ENCODE data around the gene B4GALNT3. TPM values are rescaled to one million over a fixed set of nuclear protein-coding genes. Genes with fewer than 3 reads are reported as not detected.

The B4GALNT3 gene
- total and polyA plus RNA-seq, 10 of the 15 experiments (the other 5 are each of a cell fraction or from before 2014, with no cell fraction given), result 0.05 to 4.2 (median 2.7) TPM; not detected in 1

DNA sequence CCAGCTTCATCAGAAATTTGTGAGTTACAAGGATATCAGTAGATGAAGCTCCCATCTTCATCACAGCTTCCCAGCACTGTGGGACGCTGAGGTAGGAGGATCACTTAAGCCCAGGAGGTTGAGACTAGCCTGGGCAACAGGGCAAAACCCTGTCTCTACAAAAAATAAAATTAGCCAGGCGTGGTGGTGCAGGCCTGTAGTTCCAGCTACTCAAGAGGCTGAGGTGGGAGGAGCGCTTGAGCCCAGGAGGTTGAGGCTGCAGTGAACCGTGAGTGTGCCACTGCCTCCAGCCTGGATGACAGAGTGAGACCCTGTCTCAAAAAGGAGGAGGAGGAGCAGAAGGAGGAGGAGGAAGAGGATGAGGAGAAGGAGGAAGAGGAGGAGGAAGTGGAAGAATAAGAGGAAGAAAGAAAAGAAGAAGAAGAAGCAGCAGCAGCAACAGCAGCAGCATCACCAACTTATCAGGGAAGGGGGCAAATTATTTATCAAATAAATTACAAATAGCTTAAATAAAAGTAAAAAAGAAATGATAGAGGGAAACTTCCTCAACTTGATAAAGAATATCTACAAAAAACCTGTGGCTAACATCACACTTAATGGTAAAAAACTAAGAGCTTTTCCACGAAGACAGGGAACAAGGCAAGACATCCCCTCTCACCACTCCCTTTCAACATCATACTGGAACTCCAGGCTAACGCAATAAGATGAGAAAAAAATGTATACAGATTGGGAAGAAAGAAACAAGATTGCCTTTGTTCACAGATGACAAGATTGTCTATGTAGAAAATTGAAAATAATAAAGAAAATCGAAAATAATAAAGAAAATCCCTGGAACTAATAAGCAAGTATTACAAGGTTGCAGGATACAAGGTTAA is 133.9 kb downstream of the B4GALNT3 start:
- Histone ChIP-seq H3K4me3 (no peak overlapping the region), H3K27me3 (replicated peaks in 1 of 2; ENCODE audit: control insufficient read depth in 2 of 2, insufficient read depth in 2 of 2, low read length in 1 of 2) (no peaks in the 10 kb centered on the region), H3K4me2 (ENCODE audit: control insufficient read depth, insufficient read depth) (no peak overlapping the region), H3K9ac (ENCODE audit: control insufficient read depth, insufficient read depth, low read length) (no peak overlapping the region), H3K4me1 (ENCODE audit: control insufficient read depth, insufficient read depth, low read length) (no peaks in the 10 kb centered on the region), H2AFZ (ENCODE audit: control insufficient read depth, low read depth, low read length) (no peak overlapping the region), H3K27ac (ENCODE audit: control insufficient read depth, insufficient read depth) (no peak overlapping the region), H3K79me2 (ENCODE audit: control insufficient read depth, insufficient read depth, low read length) (no peaks in the 10 kb centered on the region), H3K36me3 (ENCODE audit: control insufficient read depth in 2 of 2, insufficient read depth in 2 of 2, low read length in 1 of 2) (no peaks in the 10 kb centered on the region), H3K9me3 (replicated peaks; ENCODE audit: control insufficient read depth, insufficient read depth, low read length) (no peaks in the 10 kb centered on the region; the same call in 2 of the 3 replicates), H4K20me1 (ENCODE audit: control insufficient read depth, insufficient read depth) (no peaks in the 10 kb centered on the region)
- ChIA-PET SMC1A (ENCODE audit: uncharacterized antibody, unreplicated experiment) (interaction anchor here (1.1 to 1.5 kb wide), 2 partner anchors 15 to 16 kb away, joined by 3 to 4 read pairs; no protein-coding TSS in a partner anchor), RAD21 (ENCODE audit: unreplicated experiment) (no interaction called here), POLR2A (no interaction called here), CTCF (interaction anchor here (0.8 to 1.9 kb wide), 3 partner anchors 17 to 25 kb away, joined by 3 to 5 read pairs (median 3); no protein-coding TSS in a partner anchor)
- FAIRE-seq, result no peak
- no peak for DNase-seq (ENCODE audit: low read depth, low spot score)
- ATAC-seq, result no peak
- WGBS (ENCODE audit: insufficient coverage, insufficient replicate concordance, low lambda C conversion rate, missing lambda C conversion rate), result 54% methylated on average over 7 of the region's 7 CpGs
- intact Hi-C loops (cut with micrococcal nuclease; ENCODE audit: unreplicated experiment) (no loop called here), in situ Hi-C loops (cut with MboI) (no loop called here)
- BruUV-seq (replicated peaks), result no TSS peak
- TF ChIP-seq IKZF1 (conservative IDR thresholded peaks at IDR 0.05) (no peak), NR2C1 (IDR thresholded peaks at IDR 0.05) (no peak), SUZ12 (IDR thresholded peaks at IDR 0.05; ENCODE audit: unreplicated experiment) (no peak), TARDBP (IDR thresholded peaks at IDR 0.05; ENCODE audit: borderline replicate concordance) (no peak), EZH2 (IDR thresholded peaks at IDR 0.05; ENCODE audit: borderline replicate concordance, control insufficient read depth, low read depth, low read length) (no peak), GATAD2B (conservative IDR thresholded peaks at IDR 0.05; ENCODE audit: low read depth) (no peak), EED (IDR thresholded peaks at IDR 0.05; ENCODE audit: low read depth) (no peak), MEF2B (IDR thresholded peaks at IDR 0.05; ENCODE audit: partially characterized antibody, poor library complexity, severe bottlenecking) (no peak), NFXL1 (IDR thresholded peaks at IDR 0.05; ENCODE audit: borderline replicate concordance) (no peak), PAX8 (IDR thresholded peaks at IDR 0.05) (no peak), NFYA (IDR thresholded peaks at IDR 0.05; ENCODE audit: borderline replicate concordance, low read depth, low read length) (no peak), FOS (IDR thresholded peaks at IDR 0.05; ENCODE audit: borderline replicate concordance, extremely low read depth, insufficient read length) (no peak), MTA2 (IDR thresholded peaks at IDR 0.05; ENCODE audit: low read depth) (no peak)
- TF ChIP-seq, protein P1, sequence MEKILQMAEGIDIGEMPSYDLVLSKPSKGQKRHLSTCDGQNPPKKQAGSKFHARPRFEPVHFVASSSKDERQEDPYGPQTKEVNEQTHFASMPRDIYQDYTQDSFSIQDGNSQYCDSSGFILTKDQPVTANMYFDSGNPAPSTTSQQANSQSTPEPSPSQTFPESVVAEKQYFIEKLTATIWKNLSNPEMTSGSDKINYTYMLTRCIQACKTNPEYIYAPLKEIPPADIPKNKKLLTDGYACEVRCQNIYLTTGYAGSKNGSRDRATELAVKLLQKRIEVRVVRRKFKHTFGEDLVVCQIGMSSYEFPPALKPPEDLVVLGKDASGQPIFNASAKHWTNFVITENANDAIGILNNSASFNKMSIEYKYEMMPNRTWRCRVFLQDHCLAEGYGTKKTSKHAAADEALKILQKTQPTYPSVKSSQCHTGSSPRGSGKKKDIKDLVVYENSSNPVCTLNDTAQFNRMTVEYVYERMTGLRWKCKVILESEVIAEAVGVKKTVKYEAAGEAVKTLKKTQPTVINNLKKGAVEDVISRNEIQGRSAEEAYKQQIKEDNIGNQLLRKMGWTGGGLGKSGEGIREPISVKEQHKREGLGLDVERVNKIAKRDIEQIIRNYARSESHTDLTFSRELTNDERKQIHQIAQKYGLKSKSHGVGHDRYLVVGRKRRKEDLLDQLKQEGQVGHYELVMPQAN (conservative IDR thresholded peaks at IDR 0.05), result no peak
- TF ChIP-seq, protein P2, sequence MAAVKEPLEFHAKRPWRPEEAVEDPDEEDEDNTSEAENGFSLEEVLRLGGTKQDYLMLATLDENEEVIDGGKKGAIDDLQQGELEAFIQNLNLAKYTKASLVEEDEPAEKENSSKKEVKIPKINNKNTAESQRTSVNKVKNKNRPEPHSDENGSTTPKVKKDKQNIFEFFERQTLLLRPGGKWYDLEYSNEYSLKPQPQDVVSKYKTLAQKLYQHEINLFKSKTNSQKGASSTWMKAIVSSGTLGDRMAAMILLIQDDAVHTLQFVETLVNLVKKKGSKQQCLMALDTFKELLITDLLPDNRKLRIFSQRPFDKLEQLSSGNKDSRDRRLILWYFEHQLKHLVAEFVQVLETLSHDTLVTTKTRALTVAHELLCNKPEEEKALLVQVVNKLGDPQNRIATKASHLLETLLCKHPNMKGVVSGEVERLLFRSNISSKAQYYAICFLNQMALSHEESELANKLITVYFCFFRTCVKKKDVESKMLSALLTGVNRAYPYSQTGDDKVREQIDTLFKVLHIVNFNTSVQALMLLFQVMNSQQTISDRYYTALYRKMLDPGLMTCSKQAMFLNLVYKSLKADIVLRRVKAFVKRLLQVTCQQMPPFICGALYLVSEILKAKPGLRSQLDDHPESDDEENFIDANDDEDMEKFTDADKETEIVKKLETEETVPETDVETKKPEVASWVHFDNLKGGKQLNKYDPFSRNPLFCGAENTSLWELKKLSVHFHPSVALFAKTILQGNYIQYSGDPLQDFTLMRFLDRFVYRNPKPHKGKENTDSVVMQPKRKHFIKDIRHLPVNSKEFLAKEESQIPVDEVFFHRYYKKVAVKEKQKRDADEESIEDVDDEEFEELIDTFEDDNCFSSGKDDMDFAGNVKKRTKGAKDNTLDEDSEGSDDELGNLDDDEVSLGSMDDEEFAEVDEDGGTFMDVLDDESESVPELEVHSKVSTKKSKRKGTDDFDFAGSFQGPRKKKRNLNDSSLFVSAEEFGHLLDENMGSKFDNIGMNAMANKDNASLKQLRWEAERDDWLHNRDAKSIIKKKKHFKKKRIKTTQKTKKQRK (IDR thresholded peaks at IDR 0.05; ENCODE audit: low read depth, low read length), result no peak
- TF ChIP-seq, protein P3, sequence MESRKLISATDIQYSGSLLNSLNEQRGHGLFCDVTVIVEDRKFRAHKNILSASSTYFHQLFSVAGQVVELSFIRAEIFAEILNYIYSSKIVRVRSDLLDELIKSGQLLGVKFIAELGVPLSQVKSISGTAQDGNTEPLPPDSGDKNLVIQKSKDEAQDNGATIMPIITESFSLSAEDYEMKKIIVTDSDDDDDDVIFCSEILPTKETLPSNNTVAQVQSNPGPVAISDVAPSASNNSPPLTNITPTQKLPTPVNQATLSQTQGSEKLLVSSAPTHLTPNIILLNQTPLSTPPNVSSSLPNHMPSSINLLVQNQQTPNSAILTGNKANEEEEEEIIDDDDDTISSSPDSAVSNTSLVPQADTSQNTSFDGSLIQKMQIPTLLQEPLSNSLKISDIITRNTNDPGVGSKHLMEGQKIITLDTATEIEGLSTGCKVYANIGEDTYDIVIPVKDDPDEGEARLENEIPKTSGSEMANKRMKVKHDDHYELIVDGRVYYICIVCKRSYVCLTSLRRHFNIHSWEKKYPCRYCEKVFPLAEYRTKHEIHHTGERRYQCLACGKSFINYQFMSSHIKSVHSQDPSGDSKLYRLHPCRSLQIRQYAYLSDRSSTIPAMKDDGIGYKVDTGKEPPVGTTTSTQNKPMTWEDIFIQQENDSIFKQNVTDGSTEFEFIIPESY (IDR thresholded peaks at IDR 0.05), result no peak

Data from GM12878 (cell line).